Psoas muscle (tissue), 8 donors: ENCODE results near the gene SYDE2. TPM values are rescaled to one million over a fixed set of nuclear protein-coding genes. Genes with fewer than 3 reads are reported as not detected.

Source experiments
- ATAC-seq, 4 donors: fragments of 200-7000 bp; cut with Tn5 transposase; one replicate each; pipeline ENCODE4 v1.9.1; 2020; ENCODE audit warnings: moderate library complexity in 3 of 4, mild to moderate bottlenecking in 2 of 4
- DNase-seq, 2 donors: peaks; one replicate each; pipeline ENCODE4 v3.0.0-alpha.2; 2020
- H3K27ac ChIP-seq: fragments of 200-600 bp; one replicate; pipeline ENCODE4 v1.8.0; 2022
- H3K27me3 ChIP-seq, 3 donors: fragments of 200-600 bp in 1 of 3; one replicate each; pipeline versions ENCODE4 v1.6.1 to v1.8.0; 2013 to 2022; ENCODE audit warnings: low read length in 2 of 3, mild to moderate bottlenecking in 2 of 3, moderate library complexity in 1 of 3; ENCODE audit not compliant: insufficient read depth in 3 of 3
- H3K36me3 ChIP-seq, 2 donors: fragments of 200-600 bp in 1 of 2; one replicate each; pipeline versions ENCODE4 v1.6.1 to v1.8.0; 2013 to 2022; ENCODE audit warnings: low read depth in 1 of 2, mild to moderate bottlenecking in 1 of 2, moderate library complexity in 1 of 2; ENCODE audit not compliant: insufficient read depth in 1 of 2
- H3K4me1 ChIP-seq: fragments of 200-600 bp; one replicate; pipeline ENCODE4 v1.8.0; 2022
- H3K4me3 ChIP-seq: fragments of 200-600 bp; one replicate; pipeline ENCODE4 v1.8.0; 2022; ENCODE audit warnings: mild to moderate bottlenecking
- H3K9me3 ChIP-seq: fragments of 200-600 bp; one replicate; pipeline ENCODE4 v1.8.0; 2022
- WGBS, 3 donors: extraction: QIAGEN DNeasy Blood & Tissue Kit; methylation state at CpG; one replicate each; pipeline versions ENCODE4 v1.1.6 to v1.1.7; 2013; 5-methylcytosine and 5-hydroxymethylcytosine counted together
- intact Hi-C, 2 donors: fragments of 100-400 bp; cut with DNase I; formaldehyde crosslinking; loops; one replicate each; pipeline versions ENCODE4 v1.11.0 to v1.14.2; 2022
- polyA plus RNA-seq, 3 donors: library from polyadenylated mRNA; stranded (reverse); fragments of 200-250 nt; gene quantifications; one replicate each; pipeline ENCODE4 v1.2.3, GENCODE V29; 2013
- total RNA-seq, 4 donors: library from RNA; stranded (reverse); fragmentation: NEBNext Ultra II Directional in 2 of 4; extraction: Animal tissue kit (Norgen Biotek cat#: 25700) in 2 of 4; gene quantifications; one replicate each; pipeline versions ENCODE4 v1.2.1 to v1.2.4, GENCODE V29; 2021 to 2023
- TF ChIP-seq, protein P1 (sequence below): fragments of 200-600 bp; IDR thresholded peaks from one replicate; pipeline ENCODE4 v1.8.0; 2022; ENCODE audit warnings: antibody characterized with exemption
- donor health status: healthy with polysubstance abuse.
- donor health status: DM: no; HTN: no; CAD: no; lungs with moderate emphysema.
- donor health status: Bipolar disorder and iron deficiency.
- donor health status: healthy.
- donor health status: DM: yes; HTN: yes; CAD: no.
- donor health status: DM: no; HTN: no; CAD: no.
- donor health status: DM: no; HTN: no; CAD: no.
- donor health status: DM: yes; HTN: yes; CAD: no.

The SYDE2 gene
- total and polyA plus RNA-seq, 7 donors, result 0.30 to 5.9 (median 3.9) TPM

DNA sequence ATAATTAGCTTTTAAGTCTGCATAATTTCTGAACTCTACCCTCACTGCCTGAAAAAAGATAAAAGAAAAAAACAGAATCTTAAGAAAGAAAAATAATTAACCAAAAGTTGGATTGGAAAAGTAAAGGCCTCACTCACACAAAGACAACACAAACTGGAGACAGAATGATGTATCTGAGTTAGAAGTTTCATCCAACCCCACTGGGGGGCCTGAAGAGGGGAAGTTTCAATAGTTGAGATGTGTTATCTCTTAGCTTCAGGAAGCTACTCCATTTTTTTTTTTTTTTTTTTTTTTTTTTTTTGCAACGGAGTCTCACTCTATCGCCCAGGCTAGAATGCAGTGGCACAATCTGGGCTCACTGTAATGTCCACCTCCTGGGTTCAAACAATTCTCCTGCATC, 19.9 kb downstream of the SYDE2 start:
- TF ChIP-seq, protein P1, sequence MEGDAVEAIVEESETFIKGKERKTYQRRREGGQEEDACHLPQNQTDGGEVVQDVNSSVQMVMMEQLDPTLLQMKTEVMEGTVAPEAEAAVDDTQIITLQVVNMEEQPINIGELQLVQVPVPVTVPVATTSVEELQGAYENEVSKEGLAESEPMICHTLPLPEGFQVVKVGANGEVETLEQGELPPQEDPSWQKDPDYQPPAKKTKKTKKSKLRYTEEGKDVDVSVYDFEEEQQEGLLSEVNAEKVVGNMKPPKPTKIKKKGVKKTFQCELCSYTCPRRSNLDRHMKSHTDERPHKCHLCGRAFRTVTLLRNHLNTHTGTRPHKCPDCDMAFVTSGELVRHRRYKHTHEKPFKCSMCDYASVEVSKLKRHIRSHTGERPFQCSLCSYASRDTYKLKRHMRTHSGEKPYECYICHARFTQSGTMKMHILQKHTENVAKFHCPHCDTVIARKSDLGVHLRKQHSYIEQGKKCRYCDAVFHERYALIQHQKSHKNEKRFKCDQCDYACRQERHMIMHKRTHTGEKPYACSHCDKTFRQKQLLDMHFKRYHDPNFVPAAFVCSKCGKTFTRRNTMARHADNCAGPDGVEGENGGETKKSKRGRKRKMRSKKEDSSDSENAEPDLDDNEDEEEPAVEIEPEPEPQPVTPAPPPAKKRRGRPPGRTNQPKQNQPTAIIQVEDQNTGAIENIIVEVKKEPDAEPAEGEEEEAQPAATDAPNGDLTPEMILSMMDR, result no peak
- peaks cover 0 to 11% of the 10 kb centered on the region in 2 donors for H3K36me3 ChIP-seq
- H3K4me3 ChIP-seq, result no peak overlapping the region
- H3K9me3 ChIP-seq, result no peaks in the 10 kb centered on the region
- no peaks in the 10 kb centered on the region for H3K4me1 ChIP-seq
- H3K27me3 ChIP-seq, result no peaks in the 10 kb centered on the region
- H3K27ac ChIP-seq, result no peak overlapping the region
- 86 to 100% (median 92%) methylated on average over 2 of the region's 2 CpGs for WGBS, 3 donors
- no peak for DNase-seq
- no peak for ATAC-seq
- intact Hi-C loops, result no loop called here

DNA sequence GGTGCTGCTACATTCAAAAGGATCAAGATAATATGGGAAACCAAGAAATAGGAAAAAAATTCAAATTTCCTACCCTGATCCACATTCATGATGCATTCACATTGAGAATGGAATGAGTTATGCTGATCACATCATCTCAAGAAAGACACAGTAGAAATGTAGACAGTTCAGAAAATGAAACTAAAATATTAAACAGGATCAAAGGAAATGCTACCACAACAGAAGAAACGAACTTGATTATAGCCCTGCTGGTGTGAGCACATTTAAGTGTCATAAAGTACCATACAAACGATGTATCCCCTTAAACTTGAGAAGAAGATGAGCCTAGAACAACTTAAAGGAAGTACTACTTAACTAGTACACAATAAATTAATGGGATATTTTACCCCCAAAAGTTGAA, 21.3 kb downstream of the SYDE2 start:
- WGBS, 3 donors, result 60 to 66% (median 64%) methylated on average over 2 of the region's 2 CpGs
- TF ChIP-seq, protein P1, result no peak

DNA sequence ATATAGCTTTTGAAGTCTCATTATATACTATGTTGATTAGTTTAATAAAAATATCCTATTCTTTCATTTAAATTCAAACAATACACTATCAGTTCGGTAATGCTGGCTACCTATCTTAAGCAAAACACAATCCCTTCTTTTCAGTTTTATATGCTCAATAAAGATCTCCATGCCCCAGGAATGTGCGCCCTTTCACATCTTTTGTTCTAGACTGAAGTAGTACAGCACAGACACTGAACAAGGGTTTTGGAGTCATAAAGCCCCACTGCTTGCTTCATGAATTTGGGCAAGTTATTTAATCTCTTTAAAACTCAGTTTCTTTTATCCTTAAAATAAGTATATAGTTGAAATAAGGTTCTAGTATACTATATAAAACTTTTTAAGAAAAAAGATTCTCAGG, 22.4 kb downstream of the SYDE2 start:
- H3K4me3 ChIP-seq, result no peak overlapping the region
- DNase-seq (no peak), ATAC-seq (no peak)
- no peaks in the 10 kb centered on the region for H3K9me3 ChIP-seq
- H3K4me1 ChIP-seq, result no peaks in the 10 kb centered on the region
- TF ChIP-seq, protein P1, result no peak
- no peak overlapping the region for H3K27ac ChIP-seq
- no peaks in the 10 kb centered on the region for H3K27me3 ChIP-seq
- intact Hi-C loops, result no loop called here
- 95 to 99% (median 95%) methylated on average over 2 of the region's 2 CpGs for WGBS, 3 donors
- peaks cover 0 to 11% of the 10 kb centered on the region in 2 donors for H3K36me3 ChIP-seq

More for the DNA sequence above, 21.3 kb downstream of the SYDE2 start:
- intact Hi-C loops, result no loop called here
- H3K27me3 ChIP-seq, result no peaks in the 10 kb centered on the region
- no peak overlapping the region for H3K4me3 ChIP-seq
- no peak overlapping the region for H3K27ac ChIP-seq
- no peak for DNase-seq
- ATAC-seq, result no peak
- no peaks in the 10 kb centered on the region for H3K9me3 ChIP-seq
- no peaks in the 10 kb centered on the region for H3K4me1 ChIP-seq
- peaks cover 0 to 11% of the 10 kb centered on the region in 2 donors for H3K36me3 ChIP-seq

DNA sequence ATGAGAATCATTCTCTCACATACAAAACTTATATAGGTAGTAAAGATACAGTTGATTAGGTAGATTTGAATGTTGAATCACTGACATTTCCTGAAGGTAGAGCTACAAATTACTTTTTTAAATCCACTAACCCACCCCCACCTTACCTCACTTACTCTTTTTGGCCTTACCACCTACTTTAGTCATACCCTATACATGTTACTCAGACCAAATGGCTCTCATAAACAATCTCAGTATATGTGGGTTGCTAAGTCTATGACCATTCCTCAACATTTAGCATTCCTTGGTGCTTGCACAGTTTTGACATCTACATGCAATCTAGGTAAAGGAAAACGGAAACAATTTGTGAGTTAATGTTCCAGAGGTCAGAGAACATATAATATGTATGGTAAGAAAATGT, 26.3 kb downstream of the SYDE2 start:
- H3K27me3 ChIP-seq, result no peaks in the 10 kb centered on the region
- ATAC-seq, result no peak
- DNase-seq, result no peak
- TF ChIP-seq, protein P1, result no peak
- no peaks in the 10 kb centered on the region for H3K4me1 ChIP-seq
- intact Hi-C loops, result no loop called here
- H3K36me3 ChIP-seq, result no peaks in the 10 kb centered on the region
- no peak overlapping the region for H3K27ac ChIP-seq
- WGBS, 3 donors, result 82 to 98% (median 89%) methylated on average over 1 of the region's 1 CpG
- no peak overlapping the region for H3K4me3 ChIP-seq
- no peaks in the 10 kb centered on the region for H3K9me3 ChIP-seq

DNA sequence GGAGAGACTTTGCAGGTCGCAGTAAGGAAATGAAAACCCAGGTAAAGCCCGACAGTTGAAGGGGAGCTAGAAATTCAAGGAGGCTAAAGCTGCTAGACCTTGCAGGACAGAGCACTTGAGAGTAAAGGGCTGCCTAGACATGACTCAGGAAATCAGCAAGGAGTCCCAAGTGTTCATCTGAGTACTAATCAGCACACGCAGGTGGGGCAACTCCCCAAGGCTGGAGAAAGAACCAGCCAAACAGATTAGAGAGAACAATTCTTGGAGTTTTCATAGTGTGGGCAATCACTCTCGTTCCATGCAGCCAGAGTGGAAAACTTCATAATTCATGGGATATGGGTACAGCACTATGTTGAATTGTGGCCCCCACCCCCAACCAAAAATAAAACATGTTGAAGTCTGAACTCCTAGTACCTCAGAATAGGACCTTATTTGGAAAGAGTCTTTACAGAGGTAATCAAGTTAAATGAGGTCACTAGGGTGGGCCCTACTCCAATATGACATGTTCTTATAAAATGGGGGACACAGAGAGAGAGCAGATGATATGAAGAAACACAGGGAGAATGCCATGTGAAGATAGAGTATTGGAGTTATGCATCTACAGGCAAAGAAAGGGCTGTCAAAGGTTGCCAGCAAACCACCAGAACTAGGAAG, 28.0 kb downstream of the SYDE2 start:
- TF ChIP-seq, protein P1, result no peak
- H3K27me3 ChIP-seq, result no peaks in the 10 kb centered on the region
- no peaks in the 10 kb centered on the region for H3K36me3 ChIP-seq
- intact Hi-C loops, result no loop called here
- H3K9me3 ChIP-seq, result no peaks in the 10 kb centered on the region
- 86 to 94% (median 92%) methylated on average over 4 of the region's 4 CpGs for WGBS, 3 donors
- no peak for DNase-seq
- no peaks in the 10 kb centered on the region for H3K4me1 ChIP-seq
- no peak for ATAC-seq
- no peak overlapping the region for H3K27ac ChIP-seq
- H3K4me3 ChIP-seq, result no peak overlapping the region
